Measurements from ENCODE around the gene ADAMTS8.

The ADAMTS8 gene

GRCh38 chr11:130424613-130425140 is 3.7 kb downstream of the ADAMTS8 start:
- H3K4me3 ChIP-seq (ENCODE audit: low read depth, low read length) = no peak overlapping the region
- no peak for TF ChIP-seq CTCF (IDR thresholded peaks at IDR 0.05; ENCODE audit: insufficient read depth, low read depth, low read length, missing control alignments)
- DNase-seq (ENCODE audit: low read depth) = no peak

GRCh38 chr11:130423541-130424142 is 4.8 kb downstream of the ADAMTS8 start:
- DNase-seq (ENCODE audit: low read depth) = no peak
- TF ChIP-seq CTCF (IDR thresholded peaks at IDR 0.05; ENCODE audit: insufficient read depth, low read depth, low read length, missing control alignments) = no peak
- no peak overlapping the region for H3K4me3 ChIP-seq (ENCODE audit: low read depth, low read length)

- DNase-seq (ENCODE audit: low read depth) = no peak
Observed at GRCh38 chr11:130422251-130422995, 6.0 kb downstream of the ADAMTS8 start.

GRCh38 chr11:130421697-130422096 is 6.7 kb downstream of the ADAMTS8 start:
- no peak for DNase-seq (ENCODE audit: low read depth)
- no peak overlapping the region for H3K4me3 ChIP-seq (ENCODE audit: low read depth, low read length)
- TF ChIP-seq CTCF (IDR thresholded peaks at IDR 0.05; ENCODE audit: insufficient read depth, low read depth, low read length, missing control alignments) = no peak

More at GRCh38 chr11:130422251-130422995, 6.0 kb downstream of the ADAMTS8 start:
- no peak overlapping the region for H3K4me3 ChIP-seq (ENCODE audit: low read depth, low read length)
- no peak for TF ChIP-seq CTCF (IDR thresholded peaks at IDR 0.05; ENCODE audit: insufficient read depth, low read depth, low read length, missing control alignments)

GRCh38 chr11:130421199-130421585 is 7.2 kb downstream of the ADAMTS8 start:
- no peak for TF ChIP-seq CTCF (IDR thresholded peaks at IDR 0.05; ENCODE audit: insufficient read depth, low read depth, low read length, missing control alignments)
- no peak for DNase-seq (ENCODE audit: low read depth)
- H3K4me3 ChIP-seq (ENCODE audit: low read depth, low read length) = no peak overlapping the region

GRCh38 chr11:130420478-130421198 is 7.8 kb downstream of the ADAMTS8 start:
- no peak for DNase-seq (ENCODE audit: low read depth)
- no peak for TF ChIP-seq CTCF (IDR thresholded peaks at IDR 0.05; ENCODE audit: insufficient read depth, low read depth, low read length, missing control alignments)

More at GRCh38 chr11:130420478-130421198, 7.8 kb downstream of the ADAMTS8 start:
- H3K4me3 ChIP-seq (ENCODE audit: low read depth, low read length) = no peak overlapping the region

All from GM12865 (cell line).